ENCODE measurements around the gene LRCH1. TPM values are rescaled to one million over a fixed set of nuclear protein-coding genes. Genes with fewer than 3 reads are reported as not detected.
A peak's percentile ranks its signal among the peaks of the same experiment; 100 is the strongest.

The LRCH1 gene
- polyA plus RNA-seq, 1 donor: 16.3 TPM

DNA sequence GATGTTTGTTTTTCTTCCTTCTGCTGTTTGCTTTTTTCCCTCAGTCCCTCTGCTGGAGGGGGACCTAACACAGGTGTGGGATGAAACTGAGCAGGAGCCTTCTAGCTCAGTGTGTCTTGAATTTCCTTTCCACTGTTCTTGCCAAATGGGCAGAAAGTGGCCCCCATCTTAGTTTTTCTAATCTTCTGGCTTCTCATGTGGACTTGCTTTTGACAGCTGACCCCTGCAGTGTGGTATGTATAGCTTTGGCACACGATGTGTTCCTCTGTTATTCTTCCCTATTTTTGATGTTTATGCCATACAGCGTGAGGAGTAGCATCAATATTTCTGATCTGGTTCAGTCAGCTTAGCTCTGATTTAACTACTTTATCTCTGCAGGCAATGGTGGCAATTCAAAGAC is 8.3 kb downstream of the LRCH1 start:
- H3K27me3 ChIP-seq (ENCODE audit: control insufficient read depth, insufficient read depth, low read length): no peaks in the 10 kb centered on the region
- H3K4me1 ChIP-seq (ENCODE audit: control insufficient read depth, insufficient read depth, low read length): peaks cover 3% of the 10 kb centered on the region
- H3K36me3 ChIP-seq (ENCODE audit: control insufficient read depth, insufficient read depth, low read length): no peaks in the 10 kb centered on the region
- H3K4me3 ChIP-seq (ENCODE audit: low read length): no peak overlapping the region
- 100% methylated on average over 1 of the region's 2 CpGs for WGBS (ENCODE audit: insufficient coverage, low lambda C conversion rate)
- no peaks in the 10 kb centered on the region for H3K9me3 ChIP-seq (ENCODE audit: control insufficient read depth, low read depth, low read length)
- no peak overlapping the region for H3K27ac ChIP-seq (ENCODE audit: low read length)
- DNase-seq: no peak

DNA sequence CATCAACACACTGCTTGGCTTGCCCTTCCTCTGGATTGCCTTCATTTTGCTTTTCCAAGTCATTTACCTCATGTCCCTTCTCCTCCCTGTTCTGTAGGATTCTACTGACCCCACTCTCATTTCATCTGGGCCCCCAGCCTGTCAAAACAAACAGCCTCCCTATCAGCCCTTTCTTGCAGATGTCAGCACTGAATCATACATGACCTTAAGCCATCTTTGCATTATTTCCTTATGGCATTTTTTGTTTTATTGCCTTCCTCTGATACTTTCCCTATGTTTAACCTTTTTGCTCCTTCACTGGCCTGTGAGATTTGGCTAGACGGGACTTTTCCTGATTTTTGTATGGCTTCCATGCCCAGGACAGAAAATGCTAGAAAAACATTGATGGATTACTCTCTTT is 8.7 kb downstream of the LRCH1 start:
- H3K36me3 ChIP-seq (ENCODE audit: control insufficient read depth, insufficient read depth, low read length): no peaks in the 10 kb centered on the region
- no CpG with 5 or more reads among the region's 1 CpG for WGBS (ENCODE audit: insufficient coverage, low lambda C conversion rate)

DNA sequence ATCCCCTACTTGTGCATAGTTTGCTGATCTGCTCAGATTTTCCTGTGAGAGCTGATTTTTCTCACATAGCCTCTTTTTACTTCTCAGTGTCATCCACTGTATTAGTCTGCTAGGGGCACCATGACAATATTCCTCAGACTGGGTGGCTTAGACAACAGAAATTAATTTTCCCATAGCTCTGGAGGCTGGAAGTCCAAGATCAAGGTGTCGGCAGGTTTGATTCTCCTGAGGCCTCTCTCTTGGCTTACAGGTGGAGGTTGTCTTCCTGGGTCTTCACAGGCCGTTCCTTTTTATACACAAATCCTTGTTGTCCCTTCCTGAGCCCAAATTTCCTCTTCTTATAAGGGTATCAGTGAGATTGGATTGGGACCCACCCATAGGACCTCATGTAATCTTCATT is 9.2 kb downstream of the LRCH1 start:
- no peak for DNase-seq
- no peaks in the 10 kb centered on the region for H3K9me3 ChIP-seq (ENCODE audit: control insufficient read depth, low read depth, low read length)
- WGBS (ENCODE audit: insufficient coverage, low lambda C conversion rate): 100% methylated on average over 1 of the region's 2 CpGs
- H3K27ac ChIP-seq (ENCODE audit: low read length): no peak overlapping the region
- no peak overlapping the region for H3K4me3 ChIP-seq (ENCODE audit: low read length)
- H3K4me1 ChIP-seq (ENCODE audit: control insufficient read depth, insufficient read depth, low read length): peaks cover 3% of the 10 kb centered on the region
- H3K27me3 ChIP-seq (ENCODE audit: control insufficient read depth, insufficient read depth, low read length): no peaks in the 10 kb centered on the region
- H3K36me3 ChIP-seq (ENCODE audit: control insufficient read depth, insufficient read depth, low read length): no peaks in the 10 kb centered on the region

More for the DNA sequence above, 8.7 kb downstream of the LRCH1 start:
- peak in 1 of 2 donors; percentile 40 for DNase-seq
- Histone ChIP-seq H3K4me1 (ENCODE audit: control insufficient read depth, insufficient read depth, low read length) (peaks cover 3% of the 10 kb centered on the region), H3K27ac (ENCODE audit: low read length) (no peak overlapping the region), H3K9me3 (ENCODE audit: control insufficient read depth, low read depth, low read length) (no peaks in the 10 kb centered on the region), H3K4me3 (ENCODE audit: low read length) (no peak overlapping the region), H3K27me3 (ENCODE audit: control insufficient read depth, insufficient read depth, low read length) (no peaks in the 10 kb centered on the region)

DNA sequence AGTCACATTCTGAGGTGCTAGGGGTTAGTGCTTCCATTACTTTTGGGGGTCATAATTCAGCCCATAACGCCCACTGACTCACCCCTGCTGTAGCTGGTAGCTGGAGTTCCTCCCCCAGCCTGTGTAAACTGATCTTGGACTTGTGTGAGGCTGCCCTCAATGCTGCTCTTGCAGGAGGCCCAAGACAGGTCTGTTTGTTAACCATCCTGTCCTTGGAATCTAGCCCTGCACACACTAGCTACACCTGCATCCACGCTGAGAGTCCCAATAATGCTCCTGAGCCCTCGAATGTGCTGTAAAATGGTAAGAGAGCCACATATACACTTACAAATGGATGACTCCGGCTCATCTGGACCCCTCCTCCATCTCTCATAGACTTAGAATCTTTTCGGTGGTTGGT is 9.6 kb downstream of the LRCH1 start:
- no CpG with 5 or more reads among the region's 5 CpGs for WGBS (ENCODE audit: insufficient coverage, low lambda C conversion rate)
- Histone ChIP-seq H3K27me3 (ENCODE audit: control insufficient read depth, insufficient read depth, low read length) (no peaks in the 10 kb centered on the region), H3K36me3 (ENCODE audit: control insufficient read depth, insufficient read depth, low read length) (no peaks in the 10 kb centered on the region), H3K4me1 (ENCODE audit: control insufficient read depth, insufficient read depth, low read length) (peaks cover 3% of the 10 kb centered on the region), H3K4me3 (ENCODE audit: low read length) (no peak overlapping the region), H3K27ac (ENCODE audit: low read length) (no peak overlapping the region), H3K9me3 (ENCODE audit: control insufficient read depth, low read depth, low read length) (no peaks in the 10 kb centered on the region)
- no peak for DNase-seq

DNA sequence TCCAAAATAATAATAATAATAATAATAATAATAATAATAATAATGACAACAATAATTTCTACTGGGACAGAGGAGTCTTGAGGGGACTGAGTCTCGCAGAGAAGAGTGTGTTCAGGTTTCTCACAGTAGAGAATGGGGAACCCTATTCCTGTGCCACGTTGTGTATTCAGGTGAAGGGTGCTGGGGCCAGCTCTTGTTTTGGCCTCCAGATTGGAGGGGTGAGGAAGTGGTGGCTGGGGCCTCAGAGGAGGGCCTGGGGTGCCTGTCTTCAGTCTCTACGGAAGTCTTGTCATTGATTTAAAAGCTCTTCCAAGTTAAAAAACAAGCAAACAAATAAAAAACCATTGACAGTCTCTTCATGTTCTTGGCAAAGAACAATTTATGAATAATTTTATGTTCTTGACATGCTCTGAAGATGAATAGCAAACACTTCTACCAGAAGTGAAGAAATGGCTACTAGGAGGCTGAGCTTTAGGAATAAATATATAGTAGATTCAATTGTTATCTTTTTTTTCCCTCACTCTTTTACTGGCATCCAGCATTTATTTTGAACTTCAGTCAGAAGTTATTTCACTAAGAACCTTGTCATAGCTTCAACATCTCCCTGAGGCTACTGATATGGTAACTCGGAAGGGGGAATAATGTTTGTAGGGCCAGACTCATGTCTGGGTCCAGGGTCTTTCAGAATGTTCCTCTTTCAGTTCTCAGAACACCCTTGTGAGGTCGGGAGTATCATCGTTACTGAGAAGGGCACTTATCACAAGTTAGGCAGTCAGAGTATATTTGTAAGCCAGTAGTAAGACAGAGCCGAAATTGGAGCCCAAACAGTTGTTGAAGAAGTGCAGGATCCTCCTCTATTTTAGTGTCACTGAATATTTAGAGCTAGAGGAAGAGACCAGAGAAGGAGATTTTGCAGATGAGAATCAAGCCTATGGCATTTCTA is 13.1 kb downstream of the LRCH1 start:
- no peaks in the 10 kb centered on the region for H3K36me3 ChIP-seq (ENCODE audit: control insufficient read depth, insufficient read depth, low read length)
- WGBS (ENCODE audit: insufficient coverage, low lambda C conversion rate): no CpG with 5 or more reads among the region's 7 CpGs
- no peak overlapping the region for H3K4me3 ChIP-seq (ENCODE audit: low read length)
- peaks cover 3% of the 10 kb centered on the region for H3K4me1 ChIP-seq (ENCODE audit: control insufficient read depth, insufficient read depth, low read length)
- H3K27ac ChIP-seq (ENCODE audit: low read length): no peak overlapping the region
- no peak for DNase-seq
- no peaks in the 10 kb centered on the region for H3K9me3 ChIP-seq (ENCODE audit: control insufficient read depth, low read depth, low read length)
- no peaks in the 10 kb centered on the region for H3K27me3 ChIP-seq (ENCODE audit: control insufficient read depth, insufficient read depth, low read length)

DNA sequence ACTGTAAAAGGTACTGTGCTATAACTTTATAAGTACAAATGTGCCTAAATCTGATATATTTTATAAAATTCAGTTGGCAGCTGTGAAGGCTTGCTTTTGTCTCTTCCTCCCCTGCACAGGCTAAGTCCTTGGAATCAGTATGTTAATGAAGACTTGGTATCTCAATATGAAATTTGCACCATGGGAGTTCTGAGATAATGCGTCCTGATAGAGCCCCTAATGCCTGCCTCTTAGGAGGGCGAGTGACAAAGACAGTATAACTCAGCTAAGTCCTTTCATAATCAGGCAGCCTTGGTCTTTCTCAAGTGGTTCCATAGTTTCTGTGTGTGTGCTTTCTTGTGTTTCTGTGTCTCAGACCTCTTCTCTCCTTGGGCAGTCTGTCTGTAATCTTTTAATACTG is 14.7 kb downstream of the LRCH1 start:
- H3K9me3 ChIP-seq (ENCODE audit: control insufficient read depth, low read depth, low read length): no peaks in the 10 kb centered on the region
- no CpG with 5 or more reads among the region's 2 CpGs for WGBS (ENCODE audit: insufficient coverage, low lambda C conversion rate)
- no peak overlapping the region for H3K4me3 ChIP-seq (ENCODE audit: low read length)
- no peaks in the 10 kb centered on the region for H3K27me3 ChIP-seq (ENCODE audit: control insufficient read depth, insufficient read depth, low read length)
- DNase-seq: no peak
- no peak overlapping the region for H3K27ac ChIP-seq (ENCODE audit: low read length)
- H3K36me3 ChIP-seq (ENCODE audit: control insufficient read depth, insufficient read depth, low read length): no peaks in the 10 kb centered on the region
- no peaks in the 10 kb centered on the region for H3K4me1 ChIP-seq (ENCODE audit: control insufficient read depth, insufficient read depth, low read length)

DNA sequence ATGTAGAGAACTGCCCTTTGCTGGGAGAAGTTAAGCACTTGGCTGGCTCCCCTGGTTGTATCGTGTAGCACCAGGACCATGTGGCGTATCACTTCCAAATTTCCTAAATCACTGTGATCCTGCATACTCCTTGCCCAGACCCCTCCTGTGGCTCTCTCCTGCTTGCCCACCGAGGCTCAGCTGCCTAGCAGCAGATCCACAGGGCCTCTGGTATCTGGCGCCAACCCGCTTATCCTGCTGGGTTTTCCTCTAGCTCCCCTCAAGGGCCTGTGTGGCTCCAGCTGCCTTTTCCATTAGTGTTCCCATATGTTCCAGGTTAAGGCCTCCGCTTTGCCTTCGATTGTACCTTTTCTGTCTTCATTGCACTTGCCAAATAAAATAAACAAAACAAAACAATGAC is 16.5 kb downstream of the LRCH1 start:
- H3K27ac ChIP-seq (ENCODE audit: low read length): no peak overlapping the region
- no peaks in the 10 kb centered on the region for H3K27me3 ChIP-seq (ENCODE audit: control insufficient read depth, insufficient read depth, low read length)
- no peak overlapping the region for H3K4me3 ChIP-seq (ENCODE audit: low read length)
- H3K36me3 ChIP-seq (ENCODE audit: control insufficient read depth, insufficient read depth, low read length): no peaks in the 10 kb centered on the region
- no peaks in the 10 kb centered on the region for H3K4me1 ChIP-seq (ENCODE audit: control insufficient read depth, insufficient read depth, low read length)
- no peaks in the 10 kb centered on the region for H3K9me3 ChIP-seq (ENCODE audit: control insufficient read depth, low read depth, low read length)
- DNase-seq: no peak
- whole genome bisulfite sequencing (ENCODE audit: insufficient coverage, low lambda C conversion rate): 100% methylated on average over 2 of the region's 7 CpGs

DNA sequence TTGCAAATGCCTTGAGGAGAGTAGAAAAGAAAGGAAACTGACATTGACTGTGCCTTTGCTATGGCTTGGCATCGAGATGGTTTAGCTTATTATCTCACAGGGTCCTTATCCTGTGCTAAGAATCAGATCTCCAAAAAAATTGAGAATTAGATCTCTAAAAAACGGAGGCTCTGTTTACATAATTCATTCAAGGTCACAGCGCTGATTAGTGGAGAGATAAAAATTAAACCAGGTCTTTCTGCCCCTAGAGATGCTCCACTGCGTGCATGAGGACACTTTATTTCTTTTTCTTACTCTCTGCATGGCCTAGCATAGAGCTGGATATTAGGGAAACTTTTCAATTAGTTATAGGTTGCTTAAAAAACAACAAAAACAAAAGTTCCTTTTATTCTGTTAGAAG is 17.3 kb downstream of the LRCH1 start:
- no peaks in the 10 kb centered on the region for H3K4me1 ChIP-seq (ENCODE audit: control insufficient read depth, insufficient read depth, low read length)
- H3K27ac ChIP-seq (ENCODE audit: low read length): no peak overlapping the region
- no CpG with 5 or more reads among the region's 4 CpGs for WGBS (ENCODE audit: insufficient coverage, low lambda C conversion rate)

DNA sequence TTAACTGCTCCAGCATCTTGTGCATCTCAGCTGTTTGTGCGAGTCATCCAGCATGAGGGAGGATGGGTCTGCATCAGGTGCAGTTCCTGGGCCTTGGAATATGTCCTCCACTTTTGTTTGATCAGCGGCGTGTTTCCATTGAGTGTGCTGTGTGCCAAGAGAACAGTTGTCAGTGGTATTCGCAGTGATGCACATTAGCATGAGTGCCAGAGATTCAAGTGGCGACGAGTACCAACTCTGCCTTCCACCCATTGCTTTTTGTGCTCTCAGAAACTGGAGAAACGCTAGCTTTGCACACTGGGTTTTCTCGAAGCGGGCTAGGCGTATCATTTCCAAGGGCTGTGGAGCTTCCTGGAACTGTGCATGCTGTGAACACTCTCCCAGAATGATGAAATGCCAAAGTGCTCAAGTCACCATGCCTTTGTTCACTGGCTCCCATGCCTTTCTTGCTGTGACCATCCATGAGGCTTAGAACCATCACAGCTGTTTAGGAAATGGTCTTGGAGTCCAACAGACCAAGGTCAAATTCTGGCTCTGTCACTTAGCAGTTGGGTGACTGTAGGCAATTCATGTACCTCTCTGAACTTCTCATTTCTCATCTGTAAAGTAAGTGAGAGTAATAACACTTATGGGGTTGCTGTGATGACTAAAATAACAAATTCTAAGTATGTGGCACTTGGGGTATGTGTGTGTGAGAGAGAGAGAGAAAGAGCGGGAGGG is 18.4 kb downstream of the LRCH1 start:
- Histone ChIP-seq H3K27ac (ENCODE audit: low read length) (no peak overlapping the region), H3K27me3 (ENCODE audit: control insufficient read depth, insufficient read depth, low read length) (no peaks in the 10 kb centered on the region), H3K4me3 (ENCODE audit: low read length) (no peak overlapping the region), H3K4me1 (ENCODE audit: control insufficient read depth, insufficient read depth, low read length) (no peaks in the 10 kb centered on the region), H3K9me3 (ENCODE audit: control insufficient read depth, low read depth, low read length) (no peaks in the 10 kb centered on the region), H3K36me3 (ENCODE audit: control insufficient read depth, insufficient read depth, low read length) (no peaks in the 10 kb centered on the region)
- no peak for DNase-seq
- 100% methylated on average over 1 of the region's 11 CpGs for WGBS (ENCODE audit: insufficient coverage, low lambda C conversion rate)

More for the DNA sequence above, 17.3 kb downstream of the LRCH1 start:
- Histone ChIP-seq H3K36me3 (ENCODE audit: control insufficient read depth, insufficient read depth, low read length) (no peaks in the 10 kb centered on the region), H3K9me3 (ENCODE audit: control insufficient read depth, low read depth, low read length) (no peaks in the 10 kb centered on the region), H3K27me3 (ENCODE audit: control insufficient read depth, insufficient read depth, low read length) (no peaks in the 10 kb centered on the region), H3K4me3 (ENCODE audit: low read length) (no peak overlapping the region)
- DNase-seq: no peak

DNA sequence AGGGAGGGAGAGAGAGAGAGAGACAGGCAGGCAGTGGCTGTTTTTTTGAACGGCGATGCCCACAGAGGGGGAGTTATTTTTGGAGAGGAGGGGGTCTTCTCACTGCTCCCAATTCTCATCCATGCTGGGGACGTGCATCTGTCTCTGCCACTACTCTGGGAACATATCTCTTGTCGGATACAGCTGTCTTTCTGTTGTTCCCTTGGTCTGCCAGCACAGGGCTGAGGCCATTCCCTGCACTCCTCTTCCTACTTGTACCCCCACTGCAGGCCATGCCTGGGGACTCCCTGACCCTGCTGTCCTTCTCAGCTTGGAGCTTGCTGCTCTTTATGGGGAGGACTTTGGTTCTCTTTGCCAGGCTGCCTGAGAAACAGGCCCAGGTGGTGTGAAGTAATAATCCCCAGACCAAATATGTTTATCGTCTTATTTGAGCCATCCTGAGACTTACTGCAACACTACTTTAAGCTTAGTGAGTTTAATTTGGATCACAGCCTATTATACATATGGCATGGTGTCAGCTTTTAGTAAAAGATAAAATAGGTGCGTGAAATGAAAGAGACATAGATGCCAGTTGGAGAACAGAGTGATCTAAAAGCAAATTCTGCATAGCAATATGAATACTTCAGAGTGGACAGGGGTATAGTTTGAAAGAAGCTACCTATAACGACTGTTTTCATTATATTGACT is 19.1 kb downstream of the LRCH1 start:
- Histone ChIP-seq H3K36me3 (ENCODE audit: control insufficient read depth, insufficient read depth, low read length) (no peaks in the 10 kb centered on the region), H3K27ac (ENCODE audit: low read length) (no peak overlapping the region), H3K9me3 (ENCODE audit: control insufficient read depth, low read depth, low read length) (no peaks in the 10 kb centered on the region), H3K27me3 (ENCODE audit: control insufficient read depth, insufficient read depth, low read length) (no peaks in the 10 kb centered on the region), H3K4me3 (ENCODE audit: low read length) (no peak overlapping the region), H3K4me1 (ENCODE audit: control insufficient read depth, insufficient read depth, low read length) (no peaks in the 10 kb centered on the region)
- WGBS (ENCODE audit: insufficient coverage, low lambda C conversion rate): no CpG with 5 or more reads among the region's 7 CpGs
- DNase-seq: no peak

Measured in large intestine (tissue), 3 donors.